ENCODE measurements around the gene OSM.

OSM gene

DNA sequence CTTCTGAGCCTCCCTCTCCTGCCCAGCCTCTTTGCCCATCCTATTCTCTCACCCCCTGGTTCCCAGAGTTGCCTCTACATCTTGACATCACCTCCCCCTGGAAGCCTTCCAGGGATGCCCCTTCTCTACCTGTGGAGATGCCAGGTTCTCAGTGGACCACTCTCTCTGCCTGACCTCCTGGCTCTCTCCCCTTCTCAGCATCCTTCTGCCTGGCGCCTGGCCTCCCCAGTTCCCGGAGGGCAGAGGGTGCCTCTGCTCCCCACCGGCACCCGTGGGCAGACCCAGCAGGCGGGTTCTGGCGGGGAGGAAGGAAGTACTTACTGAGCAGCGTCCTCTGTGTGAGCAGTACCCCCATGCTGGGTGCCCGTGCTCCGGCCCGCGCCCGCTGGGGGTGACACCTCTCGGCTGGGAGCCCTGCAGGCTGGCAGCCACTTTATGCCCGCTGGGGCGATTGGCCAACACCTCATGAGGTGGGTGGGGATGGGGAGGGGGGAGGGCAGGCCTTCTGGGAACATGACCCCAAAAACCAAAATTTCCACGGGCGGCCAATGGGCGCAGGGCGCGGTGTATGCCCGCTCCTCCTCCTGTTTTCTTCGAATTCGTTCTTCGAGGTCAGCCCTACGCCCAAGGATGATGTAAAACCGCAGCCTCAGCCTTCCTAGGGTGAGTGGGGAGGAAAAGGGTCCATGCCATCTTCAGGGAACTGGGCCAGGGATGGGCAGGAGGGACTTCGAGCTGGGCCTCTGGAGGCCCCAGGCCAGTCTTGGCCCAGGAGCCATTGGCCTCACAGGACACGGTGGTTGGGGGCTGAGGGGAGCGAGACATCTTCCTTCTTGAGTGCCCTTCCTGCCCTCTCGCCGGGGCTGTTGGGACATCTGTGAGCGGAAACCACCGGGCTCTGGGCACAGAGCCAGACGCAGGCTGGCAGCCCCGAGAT, at the start of gene OSM:
TSS of gene OSM (minus strand) at position 407 of the 937 bp plus-strand sequence. CDS start at position 355, 52 bp downstream.
- DNase-seq = no peak

GRCh38 chr22:30315962-30316576, 49.4 kb upstream of the OSM start:
- DNase-seq = no peak

DNA sequence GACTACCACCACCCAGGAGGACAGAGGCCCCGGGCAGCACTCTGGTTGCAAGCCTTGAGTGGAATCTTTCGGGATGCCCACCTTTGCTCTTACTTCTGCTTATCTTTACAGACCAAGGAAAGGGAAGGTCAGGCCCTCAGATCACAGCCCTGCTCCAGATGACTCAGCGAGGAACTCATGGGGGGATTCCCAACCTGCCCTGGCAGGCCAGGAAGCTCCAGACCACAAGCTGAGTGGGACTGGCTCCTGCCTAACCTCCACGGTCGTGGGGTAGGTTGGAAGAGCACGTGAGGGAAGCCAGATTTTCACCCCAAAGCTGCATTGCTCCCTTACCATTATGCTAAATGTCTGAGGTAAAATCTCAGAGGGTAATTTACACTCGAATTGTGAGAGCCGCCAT, 48.3 kb upstream of the OSM start:
- DNase-seq = no peak

GRCh38 chr22:30313527-30314363, 47.1 kb upstream of the OSM start:
- no peak for DNase-seq

GRCh38 chr22:30312053-30312452, 45.4 kb upstream of the OSM start:
- no peak for DNase-seq

GRCh38 chr22:30310881-30311771, 44.5 kb upstream of the OSM start:
- DNase-seq = no peak

DNA sequence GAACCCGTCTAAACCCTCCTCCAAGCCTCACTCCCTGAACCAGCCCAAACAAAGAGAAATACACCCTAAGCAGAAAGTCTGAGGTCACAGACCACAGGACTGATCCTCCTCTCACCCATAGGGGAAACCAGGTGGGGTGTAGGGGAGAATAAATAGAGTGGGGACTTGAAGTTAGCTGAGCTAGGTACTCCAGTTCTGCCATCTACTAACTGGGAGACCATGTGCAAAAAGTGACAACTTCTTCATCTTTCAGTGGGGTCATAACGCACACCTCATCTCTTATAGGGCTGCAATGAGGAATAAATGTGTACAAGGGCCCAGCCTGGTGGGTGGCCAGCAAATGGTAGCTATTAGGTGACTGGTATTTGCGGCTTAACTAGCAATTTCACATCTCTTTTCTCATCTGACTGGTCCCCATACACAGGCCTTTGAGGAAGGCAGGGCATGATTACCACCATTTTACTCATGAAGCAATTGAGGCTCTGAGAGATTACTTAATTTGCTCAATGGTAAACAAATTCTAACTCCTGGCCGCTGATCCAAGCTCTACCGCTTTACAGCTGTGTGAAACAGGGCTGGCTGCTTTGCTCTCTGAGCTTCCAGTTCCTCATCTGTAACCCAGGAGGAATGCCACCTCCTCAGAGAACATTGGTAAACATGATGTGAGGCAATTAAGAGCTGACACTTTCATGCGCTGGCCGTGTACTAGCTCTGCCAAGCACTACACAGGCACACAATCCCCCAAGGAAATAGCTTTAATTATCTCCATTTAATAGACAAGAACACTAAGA, 43.5 kb upstream of the OSM start:
- DNase-seq = no peak

- DNase-seq = no peak
Measured at GRCh38 chr22:30308518-30309230, 42.0 kb upstream of the OSM start.

DNA sequence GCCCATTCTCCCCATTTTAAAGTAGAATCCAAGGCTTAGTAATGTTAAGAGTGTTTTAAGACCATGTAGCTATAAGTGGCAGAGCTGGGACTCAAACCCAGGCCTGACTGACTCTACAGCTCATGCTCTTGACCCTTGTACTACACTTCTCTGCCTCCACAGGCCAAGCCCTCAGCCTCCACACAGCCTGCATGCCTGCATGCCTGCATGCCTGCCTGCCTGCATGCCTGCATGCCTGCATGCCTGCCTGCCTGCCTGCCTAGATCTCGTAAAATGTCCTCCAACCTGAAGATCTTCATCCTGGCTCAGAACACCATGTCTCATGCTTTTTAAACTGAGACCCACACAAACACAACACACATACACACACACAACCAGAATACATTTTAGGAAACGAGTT, 41.4 kb upstream of the OSM start:
- no peak for DNase-seq

DNA sequence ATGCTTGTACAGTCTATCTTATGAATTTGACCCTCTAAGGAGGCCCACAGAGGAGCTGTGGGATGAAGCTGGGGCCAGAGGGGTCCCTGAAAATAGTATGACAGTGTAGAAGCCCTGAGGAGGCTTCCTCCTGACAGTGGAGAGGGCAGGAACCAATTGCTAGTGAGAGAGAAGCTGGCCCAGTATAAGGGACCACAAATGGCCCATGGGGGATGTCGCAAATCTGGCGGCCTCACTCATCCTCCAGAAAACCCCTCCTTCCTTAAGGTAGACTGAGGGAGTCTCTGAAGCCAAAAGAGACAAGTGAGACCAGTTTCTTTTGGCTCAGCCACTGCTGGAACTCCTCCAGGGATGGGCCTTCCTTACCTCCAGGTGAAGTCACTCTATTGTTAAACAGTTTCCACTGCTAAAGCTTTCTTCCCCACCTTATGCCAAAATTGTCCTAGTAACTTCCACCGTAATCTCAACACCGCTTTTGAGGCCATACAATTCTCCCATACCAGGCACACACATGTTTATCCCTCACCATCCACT, 40.5 kb upstream of the OSM start:
- DNase-seq = no peak

DNA sequence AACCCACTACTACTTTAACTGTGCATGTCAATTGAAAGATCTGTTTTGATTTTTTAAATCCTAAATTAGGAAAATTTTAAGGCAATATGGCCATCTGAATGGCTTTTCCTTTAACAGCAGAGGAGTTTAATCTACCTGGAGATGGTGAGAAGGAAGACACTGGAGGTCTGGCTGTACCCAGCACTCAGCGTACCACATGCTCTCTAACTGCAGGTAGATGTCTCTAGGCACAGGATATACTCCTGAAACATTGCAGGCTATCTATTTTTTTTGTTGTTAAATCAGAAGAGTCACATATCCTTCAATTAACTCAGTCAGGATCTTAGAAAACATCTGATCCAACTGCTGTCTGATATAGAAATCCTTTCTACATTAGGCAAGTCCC, 40.0 kb upstream of the OSM start:
- DNase-seq = no peak

- DNase-seq = no peak
Measured at GRCh38 chr22:30305906-30306626, 39.4 kb upstream of the OSM start.

DNA sequence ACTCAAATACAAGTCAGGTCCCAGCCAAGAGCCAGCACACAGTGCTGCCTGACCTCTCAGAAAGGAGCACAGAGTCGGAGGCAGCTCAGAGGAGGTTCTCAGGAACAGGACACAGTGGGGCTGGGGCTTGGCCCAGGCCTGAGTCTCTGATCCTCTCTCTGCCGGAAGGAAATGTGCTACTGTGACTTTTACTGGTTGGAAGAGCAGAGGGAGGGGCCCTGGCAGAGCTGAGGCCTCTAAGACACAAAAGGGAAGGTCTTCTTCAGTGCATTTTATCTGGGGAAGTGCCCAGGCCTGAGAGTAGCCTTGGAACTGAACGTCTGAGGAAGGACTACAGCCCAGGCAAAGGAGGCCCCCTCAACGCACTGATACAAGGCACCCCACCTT, 38.9 kb upstream of the OSM start:
- DNase-seq = peak; percentile 74

DNA sequence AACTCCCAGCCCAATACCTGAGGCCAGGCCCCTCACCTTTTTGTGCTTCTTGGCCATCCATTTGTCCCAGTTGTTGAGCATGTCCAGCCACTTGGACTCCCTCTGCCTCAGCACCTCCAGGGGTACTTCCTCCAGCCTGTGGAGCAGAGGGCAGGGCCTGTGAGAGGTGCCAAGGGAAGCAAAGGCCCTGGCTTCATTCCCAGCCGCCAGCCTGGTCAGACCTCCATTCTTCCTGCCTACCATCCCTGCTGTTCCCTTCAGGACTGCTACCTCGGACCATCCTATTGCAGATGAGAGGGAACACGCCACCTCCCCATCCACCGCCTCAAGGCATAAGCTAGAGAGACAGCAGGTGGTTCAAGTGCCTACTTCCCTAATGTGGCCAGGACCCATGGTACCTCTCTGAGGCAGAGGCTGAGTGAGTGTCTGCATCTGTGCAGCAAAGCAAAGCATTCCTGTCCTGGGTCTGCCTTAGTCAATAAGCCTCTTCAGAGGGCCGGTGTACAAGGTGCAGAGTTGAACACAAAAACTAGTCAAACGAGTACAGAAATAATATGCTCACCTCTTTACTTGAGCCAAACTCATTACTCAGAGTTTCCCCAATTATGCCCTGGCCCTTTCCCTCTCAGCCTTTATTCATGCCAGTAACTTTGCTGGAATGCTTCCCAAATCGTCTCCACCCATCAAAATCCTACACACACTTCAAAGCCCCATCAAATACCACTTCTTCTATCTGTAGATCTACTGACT, 38.0 kb upstream of the OSM start:
- no peak for DNase-seq

- DNase-seq = no peak
Measured at GRCh38 chr22:30302810-30303138, 36.1 kb upstream of the OSM start.

DNA sequence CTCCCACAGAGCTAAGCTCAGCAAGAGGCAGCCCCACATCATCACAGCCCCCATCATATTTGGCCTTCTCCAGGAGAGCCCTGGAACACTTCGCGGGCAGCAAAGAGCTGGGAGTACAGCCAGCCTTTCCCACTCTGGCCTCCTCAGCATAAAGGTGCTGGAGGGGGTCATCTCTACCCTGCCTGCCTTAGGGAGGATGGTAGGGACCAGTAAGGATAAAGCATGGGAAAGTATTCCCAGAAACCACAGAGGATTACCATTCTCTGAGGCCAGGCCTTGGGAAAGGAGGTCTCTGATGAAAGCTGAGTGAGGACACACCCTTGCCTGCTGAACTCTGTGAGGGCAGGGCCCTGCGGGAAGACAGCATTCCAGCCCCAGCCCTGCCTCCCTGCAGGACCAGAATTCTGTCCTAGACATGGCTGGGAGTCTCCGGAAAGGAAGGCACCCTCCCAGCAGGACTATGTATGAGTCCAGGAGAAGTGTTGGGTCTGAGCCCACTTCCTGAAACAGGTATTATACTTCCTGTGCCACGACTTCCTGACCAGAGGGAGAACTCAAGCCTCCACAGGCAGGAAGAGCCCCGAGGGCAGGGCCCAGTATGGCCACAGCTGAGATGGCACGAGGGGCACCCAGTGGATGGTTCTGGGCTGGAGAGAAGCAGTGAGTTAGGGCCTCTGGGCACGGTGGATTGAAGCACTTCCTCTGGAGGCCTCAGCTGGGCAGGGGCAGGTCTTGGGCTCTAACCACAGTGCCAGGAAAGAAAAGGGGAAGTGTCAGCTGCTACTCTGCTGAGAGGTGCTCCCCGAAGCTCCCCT, 35.6 kb upstream of the OSM start:
- peak; percentile 43 for DNase-seq

GRCh38 chr22:30299322-30299721, 32.7 kb upstream of the OSM start:
- no peak for DNase-seq

DNA sequence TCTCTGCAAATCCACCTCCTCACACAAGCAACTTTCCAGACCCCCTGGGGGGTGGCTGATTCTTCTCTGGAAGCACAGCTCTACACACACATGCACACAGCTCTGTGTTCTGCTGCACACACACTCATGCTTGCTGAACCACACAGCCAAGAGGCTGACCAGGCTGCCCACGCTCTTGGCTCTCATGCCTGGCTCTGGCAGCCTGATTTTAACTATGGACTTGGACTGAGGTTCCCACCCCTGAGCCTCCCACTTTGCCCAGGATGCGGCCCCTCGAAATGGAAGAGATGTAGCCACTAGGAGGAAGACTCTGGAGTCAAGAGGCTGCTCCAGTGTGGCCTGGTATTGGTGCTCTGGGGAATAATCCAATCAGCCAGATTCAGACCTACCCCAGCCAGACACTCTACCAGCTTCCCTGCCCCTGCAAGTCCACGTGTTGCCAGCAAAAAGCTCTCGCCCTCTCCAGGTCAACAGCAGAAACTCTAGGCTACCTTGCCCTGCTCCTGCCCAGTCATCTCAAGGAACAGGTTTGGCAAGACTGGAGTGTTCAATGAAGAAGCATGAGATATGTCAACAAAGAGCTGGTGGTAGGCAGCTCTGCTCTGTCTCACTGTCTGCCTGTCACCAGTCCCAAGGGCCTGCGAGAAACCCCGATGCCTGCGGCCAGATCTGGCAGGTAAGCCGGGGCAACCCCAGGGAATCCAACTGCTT, 31.5 kb upstream of the OSM start:
- DNase-seq = no peak
